GM19397 (cell line): ENCODE measurements around the gene POC1B.

Source experiments
- ATAC-seq: cut with Tn5 transposase; IDR thresholded peaks from one replicate; pipeline ENCODE4 v1.9.1; 2021; ENCODE audit warnings: mild to moderate bottlenecking, moderate library complexity; ENCODE audit not compliant: unreplicated experiment

POC1B gene

DNA sequence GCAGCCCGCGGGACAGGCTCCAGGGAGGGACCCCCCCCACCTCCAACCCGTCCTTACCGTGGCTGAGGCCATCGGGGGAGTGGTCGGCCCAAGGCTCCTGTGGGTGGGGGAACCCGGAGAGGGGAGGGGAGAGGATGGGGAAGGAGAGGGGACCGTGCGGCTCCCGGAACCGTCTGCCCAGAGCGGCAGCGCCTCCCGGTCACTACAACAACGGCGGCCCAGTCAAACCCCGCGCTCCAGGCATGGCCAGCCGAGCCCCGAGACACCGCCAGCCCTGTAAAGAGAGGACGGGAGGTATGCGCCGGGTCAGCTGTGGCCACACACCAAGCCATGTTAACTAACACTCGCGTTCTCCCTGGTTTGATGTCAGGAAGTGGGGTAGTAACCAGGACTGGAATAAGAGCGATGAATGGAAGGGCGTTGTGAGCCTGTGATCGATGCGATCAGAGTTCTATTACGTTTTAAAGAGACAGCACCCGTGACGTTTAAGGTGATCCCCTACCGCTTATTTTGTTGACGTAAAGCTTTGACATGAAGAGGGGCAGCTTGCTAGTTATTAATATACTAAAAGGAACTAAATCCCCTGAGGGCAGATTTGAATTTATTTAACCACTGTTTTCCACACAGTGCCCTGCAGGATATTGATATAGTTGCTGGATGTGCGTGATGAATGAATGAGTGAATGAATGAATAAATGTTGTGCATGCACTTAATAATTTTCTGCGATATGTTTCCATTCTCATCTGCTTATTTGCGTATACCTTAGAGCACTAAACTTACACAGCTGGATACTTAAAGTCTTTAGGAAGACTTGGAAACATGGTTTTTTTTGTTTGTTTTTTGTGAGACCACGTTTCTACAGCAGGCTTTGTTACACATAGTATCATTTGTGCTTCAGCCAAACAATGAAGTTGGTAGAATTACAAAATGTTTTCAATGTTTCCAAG, at the start of gene POC1B:
POC1B (minus strand) TSS at position 224 of the 947 bp plus-strand sequence; CDS start at position 72, 152 bp downstream.
- ATAC-seq: peak; percentile 69

DNA sequence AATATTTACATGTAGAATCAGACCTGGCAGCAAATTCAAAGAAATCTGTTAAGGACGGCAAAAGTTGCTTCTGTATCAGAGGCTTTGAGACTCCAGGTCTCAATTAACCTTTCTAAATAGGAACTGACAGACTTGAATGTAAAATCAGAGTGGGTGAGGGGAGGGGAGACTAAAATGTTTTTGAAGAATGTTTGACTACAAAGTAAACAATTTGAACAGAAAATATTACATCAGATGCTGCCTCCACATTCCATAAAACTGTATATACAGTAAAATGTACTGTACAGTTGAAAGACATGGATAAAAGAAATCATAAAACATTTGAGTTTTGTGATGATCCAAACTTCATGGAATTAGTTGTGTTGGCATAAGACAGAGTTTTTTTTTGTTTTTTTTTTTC, 49.5 kb upstream of the POC1B start:
- ATAC-seq: no peak

DNA sequence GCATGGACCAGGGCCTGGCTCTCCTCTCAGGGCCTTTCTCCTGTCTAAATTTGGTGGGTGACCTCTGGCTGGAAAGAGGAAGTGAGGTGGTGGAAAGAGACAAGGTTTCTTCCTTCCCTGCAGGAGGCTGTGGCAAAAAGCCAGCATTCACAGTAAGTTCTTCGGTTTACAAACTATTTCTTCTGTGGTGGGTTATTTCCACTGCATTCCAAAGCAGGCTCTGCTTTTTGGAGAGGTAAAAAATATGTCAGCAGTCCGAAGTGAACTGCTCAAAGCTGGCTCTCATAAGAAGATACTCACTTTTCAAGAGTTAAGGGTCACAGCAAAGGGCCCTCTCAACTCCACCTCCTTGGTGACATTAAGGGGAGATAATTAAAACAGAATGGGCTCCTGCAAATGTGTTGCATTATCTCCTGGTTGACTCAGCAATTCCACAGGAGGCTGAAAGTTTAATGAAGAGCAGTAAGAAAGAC, 48.9 kb upstream of the POC1B start:
- no peak for ATAC-seq

DNA sequence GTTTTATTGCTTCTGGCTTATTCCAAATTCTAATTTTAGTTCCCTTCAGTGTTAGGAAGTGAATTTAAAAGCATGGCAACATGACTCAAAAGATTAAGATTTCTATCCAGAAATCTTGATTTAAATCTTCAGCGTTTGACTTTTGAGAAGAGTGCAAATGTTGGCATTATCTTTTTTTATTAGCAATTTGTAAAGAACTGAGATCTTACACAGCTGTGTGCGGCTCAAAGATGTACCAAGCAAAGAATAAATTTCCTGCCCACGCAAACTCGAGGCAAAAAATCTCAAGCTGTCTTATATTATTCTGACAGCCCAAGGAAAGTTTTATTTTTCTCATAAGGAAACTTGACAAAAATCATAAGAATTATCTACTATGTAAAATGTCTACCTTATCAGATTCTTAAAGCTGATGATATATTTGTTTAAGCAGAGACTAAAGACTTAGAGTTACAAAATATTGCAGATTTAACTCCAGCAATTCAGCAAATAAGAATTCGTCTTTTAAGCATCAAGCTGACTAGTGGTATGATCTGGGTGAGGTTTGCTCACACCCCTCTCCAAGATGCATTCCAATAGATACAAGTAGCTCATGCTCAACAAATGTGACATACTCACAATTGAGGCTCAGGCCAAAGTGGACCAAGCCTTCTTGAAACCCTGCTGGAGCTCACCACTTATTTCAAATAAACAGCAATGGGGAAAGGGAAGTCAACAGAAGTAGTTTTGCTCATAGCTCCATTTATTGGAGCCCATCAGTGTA, 47.4 kb upstream of the POC1B start:
- ATAC-seq: no peak

DNA sequence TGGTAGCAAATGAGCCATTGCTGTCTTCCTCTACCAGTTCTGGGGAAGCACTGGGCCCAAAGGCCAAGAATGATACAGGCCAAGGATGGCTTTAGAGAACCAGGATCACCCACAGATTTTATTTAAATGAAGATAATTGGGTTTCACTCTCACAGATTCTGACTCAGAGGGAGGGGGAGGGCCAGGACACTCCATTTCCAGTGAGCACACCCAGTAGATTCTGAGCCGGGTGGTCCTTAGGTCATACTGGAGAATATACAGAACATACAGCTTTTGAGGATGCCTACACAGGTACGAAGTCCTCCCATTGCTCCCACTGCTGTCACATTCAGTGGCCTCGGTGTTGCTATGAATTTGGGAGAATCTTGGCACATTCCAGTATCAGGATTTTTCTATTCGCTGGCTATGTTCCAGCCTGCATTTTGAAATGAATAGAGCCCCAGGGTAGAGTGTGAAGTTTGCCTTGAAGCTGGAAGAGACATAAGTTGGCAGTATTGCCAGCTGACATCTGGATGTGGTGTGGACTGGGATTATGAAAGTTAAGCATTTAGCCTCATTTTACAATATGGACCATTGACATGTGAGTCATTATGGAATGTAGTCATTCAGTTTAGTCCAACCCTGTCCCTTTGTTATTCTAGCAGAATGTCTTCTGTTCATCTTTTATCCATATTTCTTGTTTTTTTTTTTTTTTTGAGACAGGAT, 45.8 kb upstream of the POC1B start:
- no peak for ATAC-seq

DNA sequence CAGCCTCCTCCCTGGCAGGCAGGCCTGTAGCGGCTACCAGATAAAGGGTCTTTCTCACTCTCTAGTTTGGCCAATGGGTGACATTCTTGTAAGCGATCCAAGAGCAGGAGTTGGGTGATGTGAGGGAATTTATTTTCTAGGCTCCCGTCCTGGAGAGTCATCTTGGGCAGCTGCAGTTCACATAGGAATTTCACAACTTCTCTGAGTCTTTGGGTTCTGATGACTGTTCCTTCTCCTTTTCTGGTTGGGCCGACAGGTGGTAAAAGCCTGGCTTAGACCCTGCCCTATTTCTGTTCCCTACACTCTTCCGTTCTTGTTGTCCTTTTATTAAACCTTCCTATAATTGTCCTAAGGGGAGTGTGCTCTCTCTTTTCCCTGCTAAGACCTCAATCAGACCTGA, 42.6 kb upstream of the POC1B start:
- ATAC-seq: no peak

DNA sequence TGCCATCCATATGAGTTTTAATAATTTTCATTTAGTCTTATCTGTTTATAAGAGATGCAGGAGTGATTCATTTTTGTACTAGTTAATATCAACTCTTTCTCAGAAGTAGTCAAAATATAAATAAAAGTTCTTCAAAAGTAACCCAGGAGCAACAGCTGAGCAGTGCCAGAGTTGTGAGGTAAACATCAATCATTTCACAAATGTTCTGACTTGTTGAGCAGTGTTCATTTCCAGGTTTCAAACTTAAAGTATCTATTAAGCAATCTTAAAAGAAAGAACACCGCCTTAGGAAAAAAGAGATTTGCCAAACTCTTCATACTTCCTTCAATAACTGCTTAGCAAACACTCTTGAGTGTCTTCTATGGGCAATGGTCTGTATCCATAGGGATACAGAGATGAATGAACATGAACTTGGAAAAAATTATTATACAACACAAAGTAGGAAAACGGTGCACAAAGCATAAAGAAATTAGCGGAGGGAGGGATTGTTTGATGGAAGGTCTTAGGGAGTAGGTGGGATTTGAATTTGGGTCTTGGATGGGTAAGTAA, 41.9 kb upstream of the POC1B start:
- no peak for ATAC-seq

DNA sequence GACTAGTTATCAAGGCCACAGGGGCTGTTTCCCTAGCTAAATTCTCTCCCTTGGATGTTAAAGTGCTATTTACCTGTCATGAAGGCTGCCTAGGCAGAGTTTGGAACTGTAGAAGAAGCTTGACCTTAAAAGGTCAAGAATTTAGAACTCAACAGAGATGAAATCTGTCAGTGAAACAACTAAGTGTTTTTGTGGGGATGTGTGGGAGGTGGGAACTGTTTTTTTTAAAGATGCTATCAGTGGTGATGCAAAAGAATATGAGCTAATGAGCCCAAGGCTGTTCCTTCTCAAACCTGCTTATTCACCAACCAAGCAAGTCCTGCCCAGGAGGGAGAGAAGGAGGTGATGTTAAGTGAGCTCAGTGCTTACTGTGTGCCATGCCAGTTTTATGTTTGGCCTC, 40.8 kb upstream of the POC1B start:
- ATAC-seq: no peak

DNA sequence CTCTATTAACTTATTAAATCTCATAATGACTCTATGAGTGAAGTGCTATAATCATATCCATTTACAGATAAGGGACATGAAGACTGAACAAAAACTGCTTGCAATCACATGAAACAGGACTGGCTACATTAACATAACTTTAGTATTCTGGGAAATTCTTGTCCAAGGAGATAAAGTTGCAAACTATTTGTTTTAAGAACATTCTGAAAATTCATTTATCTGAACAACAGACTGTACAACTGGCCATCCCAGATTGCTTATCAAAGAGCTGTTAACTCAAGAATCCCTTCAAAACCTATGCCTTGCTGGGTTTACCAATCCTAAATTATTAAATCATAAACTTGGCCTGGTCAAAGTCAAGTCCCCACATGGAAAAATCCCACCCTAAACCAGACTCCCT, 39.2 kb upstream of the POC1B start:
- no peak for ATAC-seq

DNA sequence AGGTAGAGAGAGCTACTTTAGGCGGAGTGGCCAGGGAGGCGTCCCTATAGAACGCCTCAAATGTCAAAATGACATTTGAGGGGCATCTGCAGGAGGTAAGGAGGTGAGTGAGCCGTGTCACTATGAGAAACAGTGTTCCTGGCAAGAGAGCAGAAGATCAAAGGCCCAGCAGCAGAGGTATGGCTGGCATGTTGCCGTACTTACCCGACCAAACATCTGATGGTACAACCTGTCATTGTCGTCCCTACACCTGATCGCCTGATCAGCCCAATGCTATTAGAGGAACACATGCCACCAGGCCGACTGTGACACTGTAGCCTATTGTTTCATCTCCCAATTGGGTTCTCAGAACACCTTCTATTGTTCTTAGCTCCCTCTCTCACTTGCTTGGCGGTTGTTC, 33.9 kb upstream of the POC1B start:
- ATAC-seq: no peak

DNA sequence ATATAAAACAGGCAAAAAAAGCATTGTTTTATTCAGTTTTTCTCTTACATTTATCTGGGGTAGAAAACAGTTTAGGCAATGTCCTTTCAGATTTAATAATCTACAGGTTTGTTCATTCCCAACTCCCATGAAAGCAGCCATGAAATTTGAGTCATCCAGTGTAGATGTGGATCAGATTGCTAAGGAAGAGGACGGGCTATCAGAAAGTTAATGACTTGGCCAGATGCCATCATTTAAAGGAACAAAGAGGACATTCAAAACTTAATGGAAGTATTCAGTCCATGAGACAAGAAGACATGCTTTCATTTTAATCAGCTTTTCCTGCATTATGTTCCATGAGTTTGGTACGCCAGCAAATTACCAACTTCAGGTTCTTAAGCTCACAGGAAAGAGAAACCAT, 31.1 kb upstream of the POC1B start:
- ATAC-seq: no peak

DNA sequence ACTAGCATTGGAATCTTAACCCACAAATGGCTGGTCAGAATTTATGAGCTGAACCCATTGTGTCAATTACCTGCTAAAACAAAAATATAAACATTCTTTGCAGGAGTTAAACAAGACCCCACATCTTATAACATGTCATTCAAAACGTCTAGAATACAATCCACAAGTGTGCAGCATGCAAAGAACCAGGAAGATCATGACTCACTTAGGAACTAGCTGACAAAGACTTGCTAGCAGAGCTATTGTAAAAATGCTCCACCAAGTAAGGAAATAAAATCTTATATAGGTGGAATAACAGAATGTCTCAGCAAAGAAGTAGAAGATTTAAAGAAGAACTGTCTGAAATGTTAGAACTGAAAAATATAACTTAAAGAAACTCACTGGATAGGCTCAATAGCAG, 26.5 kb upstream of the POC1B start:
- ATAC-seq: no peak

DNA sequence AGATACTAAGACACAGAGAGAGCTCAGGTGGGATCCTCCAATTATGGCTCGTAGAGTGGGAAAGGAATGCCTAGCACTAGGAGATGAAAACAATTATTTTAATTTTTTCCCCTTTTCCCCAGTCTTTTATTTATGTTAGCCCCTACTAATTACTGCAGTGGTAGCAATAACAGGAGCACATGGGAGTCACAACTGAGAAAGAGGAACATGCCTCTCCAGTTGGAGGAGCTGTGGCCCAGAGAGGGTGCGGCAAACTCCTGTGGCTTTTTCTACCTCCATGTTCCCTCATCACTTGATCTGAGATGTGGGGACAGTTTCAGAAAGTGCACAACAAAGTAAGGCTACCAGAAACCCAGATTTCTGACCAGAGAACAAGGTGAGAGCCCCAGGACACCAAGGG, 25.9 kb upstream of the POC1B start:
- no peak for ATAC-seq

DNA sequence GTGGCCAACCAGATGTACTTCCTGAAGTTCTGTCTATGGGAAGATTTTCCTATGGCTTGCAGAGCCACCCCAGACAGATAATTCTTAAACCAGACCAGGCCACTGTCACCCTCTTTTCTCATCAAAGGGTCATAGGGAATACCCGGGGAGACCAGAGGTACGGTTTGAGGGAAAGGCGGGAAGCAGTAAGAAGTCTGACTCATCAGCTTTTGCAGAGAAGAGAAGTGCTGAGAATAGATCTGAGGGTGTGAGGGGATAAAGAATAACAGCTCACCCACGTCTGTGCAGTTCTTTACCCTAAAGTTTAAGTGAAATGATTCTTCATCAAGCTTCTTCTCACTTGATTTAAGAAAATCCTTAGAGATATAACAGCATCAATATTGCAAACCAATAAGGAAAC, 21.3 kb upstream of the POC1B start:
- no peak for ATAC-seq

DNA sequence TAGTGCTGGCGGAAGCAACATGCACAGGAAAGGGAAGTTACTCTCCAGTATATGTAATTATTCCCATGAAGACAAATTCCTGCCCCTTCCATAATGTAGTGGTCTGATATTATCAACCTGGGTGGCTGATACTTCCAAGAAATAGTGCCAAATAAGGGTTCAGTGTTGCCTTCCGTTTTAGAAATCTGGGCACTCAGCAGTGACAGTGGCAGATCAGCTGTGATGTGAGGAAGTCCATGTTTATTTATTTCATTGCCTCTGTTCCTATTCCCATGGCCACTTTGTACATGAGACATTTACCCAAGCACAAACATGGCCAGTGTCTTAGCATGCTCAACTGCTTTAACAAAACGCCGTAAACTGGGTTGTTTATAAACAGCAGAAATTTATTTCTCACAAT, 20.3 kb upstream of the POC1B start:
- no peak for ATAC-seq

DNA sequence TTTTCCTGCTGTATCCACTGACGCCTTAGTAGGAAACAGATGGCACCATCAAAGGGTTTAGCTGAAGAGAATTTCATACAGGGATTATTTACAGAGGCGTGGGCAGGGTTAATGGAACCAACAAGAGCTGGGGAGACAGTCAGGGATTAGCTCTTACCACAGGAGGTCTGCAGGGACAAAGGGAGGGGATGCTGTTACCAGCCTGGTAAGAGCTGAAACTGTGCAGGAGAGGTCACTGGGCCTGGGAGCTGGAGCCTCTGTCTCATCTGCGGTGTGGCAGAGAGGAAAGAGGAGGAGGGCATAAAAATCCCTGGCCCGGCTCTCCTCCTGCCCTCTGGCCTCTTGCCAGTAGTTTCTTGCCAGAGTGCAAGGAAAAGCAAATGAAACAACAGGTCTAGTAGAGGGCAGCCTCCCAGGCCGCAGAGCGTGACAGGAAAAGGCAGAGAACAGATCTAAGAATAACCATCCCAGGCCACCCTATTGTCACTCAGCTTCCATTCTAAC, 18.9 kb upstream of the POC1B start:
- ATAC-seq: no peak

DNA sequence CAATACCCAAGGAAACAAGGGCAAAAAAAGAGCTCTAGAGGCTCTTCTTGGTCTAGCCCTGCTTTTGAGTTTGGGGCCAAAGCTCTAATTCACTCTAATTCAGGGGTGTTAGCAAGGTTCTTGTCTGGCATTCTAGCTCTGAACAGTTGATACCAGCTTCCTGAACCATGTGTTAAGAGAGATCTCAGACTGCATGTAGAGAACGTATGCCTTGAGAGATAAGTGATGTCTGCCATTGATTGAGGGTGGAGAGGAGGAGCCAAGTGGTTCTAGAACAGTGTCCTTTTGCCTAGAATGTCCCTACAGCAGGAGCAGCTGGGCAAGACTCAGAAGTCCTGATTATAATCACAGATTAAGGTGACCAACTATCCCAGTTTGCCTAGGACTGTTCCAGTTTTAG, 18.2 kb upstream of the POC1B start:
- no peak for ATAC-seq

DNA sequence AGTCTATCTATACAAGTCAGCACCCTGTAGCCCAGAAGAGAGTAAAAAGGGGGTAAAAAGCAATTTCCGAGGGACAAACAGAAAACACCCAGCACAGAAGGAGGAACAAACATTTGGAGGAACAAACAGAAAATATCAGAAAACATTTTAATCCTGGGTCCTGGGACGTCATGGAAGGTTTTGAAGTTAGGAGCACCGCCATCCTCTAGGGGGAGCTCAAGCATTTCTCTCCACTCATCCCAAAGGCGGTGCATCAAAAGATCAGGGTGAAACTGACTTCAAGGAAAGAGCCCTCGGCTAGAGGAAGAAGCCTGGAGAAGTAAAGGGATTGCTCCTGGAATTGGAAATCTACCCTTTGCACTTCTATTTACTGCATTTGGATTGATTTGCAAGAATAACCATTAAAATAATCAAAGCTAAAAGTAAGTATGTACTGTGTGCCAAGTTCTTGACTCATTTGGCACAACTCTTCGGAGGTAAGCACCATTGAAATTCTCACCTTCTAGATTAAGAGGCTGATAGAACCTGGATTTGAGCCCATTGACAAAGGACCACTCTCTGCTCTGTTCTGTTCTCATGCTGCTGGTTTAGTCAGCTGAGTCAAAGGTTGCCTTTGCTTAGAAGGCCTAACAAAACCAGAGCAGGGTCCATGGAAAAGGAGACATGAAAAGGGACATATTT, 17.2 kb upstream of the POC1B start:
- peak; percentile 79 for ATAC-seq

DNA sequence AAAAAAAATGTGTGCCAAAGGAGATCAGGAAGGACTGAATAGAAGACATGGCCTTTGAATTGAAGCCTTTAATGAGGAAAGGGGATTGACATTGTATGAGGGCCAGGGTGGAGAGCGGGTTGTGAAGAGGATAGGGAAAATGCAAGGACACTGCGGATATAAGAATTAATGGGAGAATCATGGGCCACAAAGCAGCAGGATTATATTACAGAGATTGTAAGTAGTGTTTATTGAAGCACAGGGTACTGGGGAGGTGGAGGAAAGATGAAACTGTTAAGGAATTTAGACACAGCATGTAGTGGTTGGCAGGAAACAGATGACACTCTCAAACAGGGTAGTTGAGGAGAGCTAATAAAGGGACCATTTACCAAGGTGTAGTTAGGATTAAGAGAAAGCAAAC, 16.4 kb upstream of the POC1B start:
- ATAC-seq: no peak

DNA sequence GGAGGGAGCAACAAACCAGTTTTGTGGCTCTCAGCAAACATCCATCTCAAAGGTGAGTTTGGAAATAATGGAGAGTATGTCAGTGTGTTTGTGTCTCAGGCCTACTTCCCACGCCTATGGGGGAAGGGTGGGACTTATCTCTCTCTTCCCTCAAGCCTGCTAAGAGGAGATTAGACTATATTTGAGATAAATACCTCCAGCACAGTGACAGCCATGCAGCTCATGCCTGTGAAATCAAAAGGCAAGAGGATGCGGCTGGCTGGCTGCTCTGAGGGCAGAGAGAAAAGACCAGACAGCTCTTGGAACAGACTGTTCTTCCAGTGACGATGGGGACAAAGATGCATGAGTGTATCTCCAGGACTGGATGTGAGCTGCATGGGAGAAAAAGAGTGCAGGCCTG, 14.7 kb upstream of the POC1B start:
- no peak for ATAC-seq
